Measurements from ENCODE around the gene SLC1A4. TPM values are rescaled to one million over a fixed set of nuclear protein-coding genes. Genes with fewer than 3 reads are reported as not detected.

SLC1A4 gene
- total RNA-seq, 2 donors from 2014 or later, result 24.2 to 33.8 TPM

GRCh38 chr2:64944484-64944883 is 44.7 kb upstream of the SLC1A4 start:
- Histone ChIP-seq H3K4me1 (ENCODE audit: control insufficient read depth in 1 of 2, low read depth in 2 of 2) (peaks cover 6 to 22% of the 10 kb centered on the region in 2 donors), H3K9me3 (no peaks in the 10 kb centered on the region), H3K27me3 (replicated peaks; ENCODE audit: insufficient read depth) (no peaks in the 10 kb centered on the region), H3K36me3 (no peaks in the 10 kb centered on the region), H3K27ac (no peak overlapping the region), H3K4me3 (no peak overlapping the region)
- ATAC-seq (ENCODE audit: insufficient number of reproducible peaks, low FRiP score, low read depth) (no peak), DNase-seq (ENCODE audit: low spot score) (no peak)
- no peak for TF ChIP-seq CTCF (IDR thresholded peaks at IDR 0.05)

GRCh38 chr2:64945973-64946768 is 43.0 kb upstream of the SLC1A4 start:
- peaks cover 6 to 22% of the 10 kb centered on the region in 2 donors for H3K4me1 ChIP-seq (ENCODE audit: control insufficient read depth in 1 of 2, low read depth in 2 of 2)
- ATAC-seq (ENCODE audit: insufficient number of reproducible peaks, low FRiP score, low read depth) (no peak), DNase-seq (ENCODE audit: low spot score) (no peak)
- no peaks in the 10 kb centered on the region for H3K9me3 ChIP-seq
- H3K36me3 ChIP-seq, result no peaks in the 10 kb centered on the region
- no peaks in the 10 kb centered on the region for H3K27me3 ChIP-seq (replicated peaks; ENCODE audit: insufficient read depth)
- H3K4me3 ChIP-seq, result no peak overlapping the region
- no peak for TF ChIP-seq CTCF (IDR thresholded peaks at IDR 0.05)
- no peak overlapping the region for H3K27ac ChIP-seq

GRCh38 chr2:64946769-64947247 is 42.4 kb upstream of the SLC1A4 start:
- Histone ChIP-seq H3K27ac (no peak overlapping the region), H3K36me3 (no peaks in the 10 kb centered on the region), H3K4me3 (no peak overlapping the region), H3K9me3 (no peaks in the 10 kb centered on the region), H3K4me1 (ENCODE audit: control insufficient read depth in 1 of 2, low read depth in 2 of 2) (peaks cover 6 to 22% of the 10 kb centered on the region in 2 donors), H3K27me3 (replicated peaks; ENCODE audit: insufficient read depth) (no peaks in the 10 kb centered on the region)
- DNase-seq (ENCODE audit: low spot score) (no peak), ATAC-seq (ENCODE audit: insufficient number of reproducible peaks, low FRiP score, low read depth) (no peak)
- TF ChIP-seq CTCF (IDR thresholded peaks at IDR 0.05), result no peak

GRCh38 chr2:64947885-64948284 is 41.3 kb upstream of the SLC1A4 start:
- DNase-seq (ENCODE audit: low spot score), result no peak
- TF ChIP-seq CTCF (IDR thresholded peaks at IDR 0.05), result no peak
- H3K36me3 ChIP-seq, result no peaks in the 10 kb centered on the region
- no peaks in the 10 kb centered on the region for H3K27me3 ChIP-seq (replicated peaks; ENCODE audit: insufficient read depth)
- no peak for ATAC-seq (ENCODE audit: insufficient number of reproducible peaks, low FRiP score, low read depth)
- peaks cover 6 to 18% of the 10 kb centered on the region in 2 donors for H3K4me1 ChIP-seq (ENCODE audit: control insufficient read depth in 1 of 2, low read depth in 2 of 2)
- no peaks in the 10 kb centered on the region for H3K9me3 ChIP-seq
- no peak overlapping the region for H3K4me3 ChIP-seq
- H3K27ac ChIP-seq, result no peak overlapping the region

- Histone ChIP-seq H3K27me3 (replicated peaks; ENCODE audit: insufficient read depth) (no peaks in the 10 kb centered on the region), H3K27ac (no peak overlapping the region), H3K4me3 (no peak overlapping the region), H3K4me1 (ENCODE audit: control insufficient read depth in 1 of 2, low read depth in 2 of 2) (no peaks in the 10 kb centered on the region), H3K36me3 (no peaks in the 10 kb centered on the region), H3K9me3 (no peaks in the 10 kb centered on the region)
- no peak for ATAC-seq (ENCODE audit: insufficient number of reproducible peaks, low FRiP score, low read depth)
- TF ChIP-seq CTCF (IDR thresholded peaks at IDR 0.05), result no peak
- DNase-seq (ENCODE audit: low spot score), result no peak
These were observed 38.7 kb upstream of the SLC1A4 start for GRCh38 chr2:64950226-64951160.
